Measurements from ENCODE around the gene GMCL1.

- TF ChIP-seq POLR2A (IDR thresholded peaks at IDR 0.05) (no peak), CTCF (IDR thresholded peaks at IDR 0.05) (no peak)
Observed at GRCh38 chr2:69797836-69798289, 31.6 kb upstream of the GMCL1 start.

Data from sigmoid colon (tissue), 3 donors.